SK-N-SH treated with all-trans-retinoic acid at 6 μM for 48 hours (cell line): ENCODE measurements around the gene ZNF586.
"Not testable (repeated sequence)": the region's sequence is repeated elsewhere in the genome, so short reads cannot be mapped to it uniquely, and the experiment has no call there.

ENCODE experiments used
- ATAC-seq: fragments of 200-7000 bp; cut with Tn5 transposase; 3 replicates; pipeline ENCODE4 v1.9.1; 2020; ENCODE audit warnings: mild to moderate bottlenecking, moderate library complexity
- ARNTL ChIP-seq: fragments of 450-650 bp; formaldehyde crosslinking; IDR thresholded peaks from 2 replicates; pipeline ENCODE4 v1.5.0; 2020; ENCODE audit warnings: low read depth, mild to moderate bottlenecking, moderate library complexity, borderline replicate concordance
- CREB5 ChIP-seq: fragments of 250-450 bp; sonication (Bioruptor Pico); IDR thresholded peaks from 2 replicates; pipeline ENCODE4 v1.5.1; 2020; ENCODE audit warnings: low read depth, mild to moderate bottlenecking, moderate library complexity
- CSDC2 ChIP-seq: fragments of 250-450 bp; sonication (Bioruptor Pico); IDR thresholded peaks from 2 replicates; pipeline ENCODE4 v1.5.0; 2020; ENCODE audit warnings: mild to moderate bottlenecking, moderate library complexity
- GLIS3 ChIP-seq: fragments of 250-450 bp; sonication (Bioruptor Pico); IDR thresholded peaks from 2 replicates; pipeline ENCODE4 v1.5.0; 2020; ENCODE audit warnings: mild to moderate bottlenecking, moderate library complexity
- ISL1 ChIP-seq: fragments of 250-450 bp; sonication (Bioruptor Pico); IDR thresholded peaks from 2 replicates; pipeline ENCODE4 v2.1.2; 2022; ENCODE audit warnings: mild to moderate bottlenecking, moderate library complexity
- OSR1 ChIP-seq: fragments of 250-450 bp; sonication (Bioruptor Pico); IDR thresholded peaks from 2 replicates; pipeline ENCODE4 v1.8.0; 2022; ENCODE audit warnings: moderate library complexity, mild to moderate bottlenecking, inconsistent platforms
- PATZ1 ChIP-seq: fragments of 250-450 bp; sonication (Bioruptor Pico); IDR thresholded peaks from 2 replicates; pipeline ENCODE4 v1.8.0; 2020; ENCODE audit warnings: mild to moderate bottlenecking, moderate library complexity, borderline replicate concordance
- POU6F1 ChIP-seq: fragments of 250-450 bp; sonication (Bioruptor Pico); IDR thresholded peaks from 2 replicates; pipeline ENCODE4 v1.8.0; 2021; ENCODE audit warnings: low read depth, mild to moderate bottlenecking, moderate library complexity, borderline replicate concordance
- PPARA ChIP-seq: fragments of 250-450 bp; sonication (Bioruptor Pico); IDR thresholded peaks from 2 replicates; pipeline ENCODE4 v1.5.0; 2020; ENCODE audit warnings: mild to moderate bottlenecking, borderline replicate concordance
- SNAI2 ChIP-seq: fragments of 250-450 bp; sonication (Bioruptor Pico); IDR thresholded peaks from 2 replicates; pipeline ENCODE4 v1.5.0; 2020; ENCODE audit warnings: mild to moderate bottlenecking, moderate library complexity
- TCF4 ChIP-seq: fragments of 250-450 bp; sonication (Bioruptor Pico); IDR thresholded peaks from 2 replicates; pipeline ENCODE4 v1.8.0; 2021; ENCODE audit warnings: mild to moderate bottlenecking, moderate library complexity, borderline replicate concordance
- TOX ChIP-seq: fragments of 250-450 bp; sonication (Bioruptor Pico); IDR thresholded peaks from 2 replicates; pipeline ENCODE4 v1.8.0; 2021; ENCODE audit warnings: mild to moderate bottlenecking, moderate library complexity, borderline replicate concordance
- TSHZ2 ChIP-seq: fragments of 250-450 bp; sonication (Bioruptor Pico); IDR thresholded peaks from 2 replicates; pipeline ENCODE4 v1.5.0; 2020; ENCODE audit warnings: mild to moderate bottlenecking, moderate library complexity
- ZC3H10 ChIP-seq: fragments of 250-450 bp; sonication (Bioruptor Pico); IDR thresholded peaks from 2 replicates; pipeline ENCODE4 v1.5.1; 2021; ENCODE audit warnings: mild to moderate bottlenecking, moderate library complexity
- ZFP3 ChIP-seq: fragments of 250-450 bp; sonication (Bioruptor Pico); IDR thresholded peaks from 2 replicates; pipeline ENCODE4 v1.5.0; 2020; ENCODE audit warnings: mild to moderate bottlenecking, moderate library complexity
- ZFP30 ChIP-seq: fragments of 450-650 bp; formaldehyde crosslinking; IDR thresholded peaks from 2 replicates; pipeline ENCODE4 v1.5.0; 2022; ENCODE audit warnings: mild to moderate bottlenecking, moderate library complexity
- ZNF70 ChIP-seq: fragments of 450-650 bp; formaldehyde crosslinking; IDR thresholded peaks from 2 replicates; pipeline ENCODE4 v1.5.0; 2020; ENCODE audit warnings: mild to moderate bottlenecking, moderate library complexity
- ZNF8 ChIP-seq: fragments of 450-650 bp; formaldehyde crosslinking; IDR thresholded peaks from 2 replicates; pipeline ENCODE4 v1.5.0; 2020; ENCODE audit warnings: mild to moderate bottlenecking, moderate library complexity

The ZNF586 gene

GRCh38 chr19:57769345-57770131, at the start of gene ZNF586:
Gene ZNF586, plus strand, starts transcription at chr19:57769676. Its CDS starts 167 bp downstream, at chr19:57769843.
- peak; percentile 100 for ATAC-seq
- no peak for TF ChIP-seq GLIS3 (CRISPR knock-in tag)
- TF ChIP-seq SNAI2 (CRISPR knock-in tag), result no peak
- TF ChIP-seq CSDC2 (CRISPR knock-in tag), result no peak
- TF ChIP-seq ZC3H10 (CRISPR knock-in tag), result no peak
- no peak for TF ChIP-seq ZFP3 (CRISPR knock-in tag)
- no peak for TF ChIP-seq PPARA (CRISPR knock-in tag)
- TF ChIP-seq TSHZ2 (CRISPR knock-in tag), result no peak
- TF ChIP-seq POU6F1, result no peak
- no peak for TF ChIP-seq ZNF70 (CRISPR knock-in tag)
- TF ChIP-seq ZNF8 (CRISPR knock-in tag), result no peak
- TF ChIP-seq PATZ1 (CRISPR knock-in tag), result no peak
- no peak for TF ChIP-seq ARNTL (CRISPR knock-in tag)
- no peak for TF ChIP-seq ZFP30 (CRISPR knock-in tag)
- TF ChIP-seq OSR1 (CRISPR knock-in tag), result no peak
- no peak for TF ChIP-seq TOX (CRISPR knock-in tag)
- TF ChIP-seq, all 23 proteins: peak for 0

- no peak for TF ChIP-seq CSDC2 (CRISPR knock-in tag)
- TF ChIP-seq ISL1 (CRISPR knock-in tag), result no peak
- no peak for ATAC-seq
Measured at GRCh38 chr19:57719901-57720519, 49.5 kb upstream of the ZNF586 start.

GRCh38 chr19:57720878-57721277, 48.6 kb upstream of the ZNF586 start:
- TF ChIP-seq ZC3H10 (CRISPR knock-in tag) (no peak), ZFP30 (CRISPR knock-in tag) (no peak), PPARA (CRISPR knock-in tag) (no peak), TSHZ2 (CRISPR knock-in tag) (no peak), ZFP3 (CRISPR knock-in tag) (no peak), SNAI2 (CRISPR knock-in tag) (no peak), ZNF70 (CRISPR knock-in tag) (no peak), TCF4 (CRISPR knock-in tag) (no peak), GLIS3 (CRISPR knock-in tag) (no peak), TOX (CRISPR knock-in tag) (no peak), CREB5 (CRISPR knock-in tag) (no peak), ISL1 (CRISPR knock-in tag) (no peak), POU6F1 (no peak)
- ATAC-seq, result no peak

GRCh38 chr19:57738320-57738719, 31.2 kb upstream of the ZNF586 start:
- ATAC-seq, result not testable (repeated sequence)

GRCh38 chr19:57738770-57739169, 30.7 kb upstream of the ZNF586 start:
- not testable (repeated sequence) for ATAC-seq
